ENCODE data around the gene LRRC27.
A peak's percentile ranks its signal among the peaks of the same experiment; 100 is the strongest.

Gene LRRC27

GRCh38 chr10:132339276-132339675 lies 7.3 kb downstream of the LRRC27 start:
- no peak for DNase-seq

GRCh38 chr10:132341017-132341416 lies 9.0 kb downstream of the LRRC27 start:
- DNase-seq = no peak

GRCh38 chr10:132341781-132342180 lies 9.8 kb downstream of the LRRC27 start:
- no peak for DNase-seq

GRCh38 chr10:132342553-132342952 lies 10.6 kb downstream of the LRRC27 start:
- DNase-seq = no peak

GRCh38 chr10:132344386-132344785 lies 12.4 kb downstream of the LRRC27 start:
- DNase-seq = no peak

- no peak for DNase-seq
Measured at GRCh38 chr10:132345345-132345744, 13.4 kb downstream of the LRRC27 start.

GRCh38 chr10:132346806-132347205 lies 14.8 kb downstream of the LRRC27 start:
- DNase-seq = no peak

GRCh38 chr10:132347211-132347930 lies 15.4 kb downstream of the LRRC27 start:
- DNase-seq = no peak

GRCh38 chr10:132347931-132348267 lies 15.9 kb downstream of the LRRC27 start:
- DNase-seq = no peak

GRCh38 chr10:132349766-132350165 lies 17.8 kb downstream of the LRRC27 start:
- DNase-seq = no peak

- no peak for DNase-seq
Measured at GRCh38 chr10:132350391-132350790, 18.4 kb downstream of the LRRC27 start.

- no peak for DNase-seq
Measured at GRCh38 chr10:132350946-132351345, 19.0 kb downstream of the LRRC27 start.

GRCh38 chr10:132351611-132352010 lies 19.6 kb downstream of the LRRC27 start:
- no peak for DNase-seq

- peak; percentile 30 to 78 (median 63) for DNase-seq
Measured at GRCh38 chr10:132352462-132353308, 20.7 kb downstream of the LRRC27 start.

GRCh38 chr10:132353456-132354355 lies 21.7 kb downstream of the LRRC27 start:
- DNase-seq = no peak

- DNase-seq = no peak
Measured at GRCh38 chr10:132354356-132355094, 22.5 kb downstream of the LRRC27 start.

GRCh38 chr10:132355297-132355696 lies 23.3 kb downstream of the LRRC27 start:
- DNase-seq = no peak

GRCh38 chr10:132355754-132356153 lies 23.8 kb downstream of the LRRC27 start:
- DNase-seq = no peak

- no peak for DNase-seq
Measured at GRCh38 chr10:132356621-132357195, 24.7 kb downstream of the LRRC27 start.

- no peak for DNase-seq
Measured at GRCh38 chr10:132357286-132358058, 25.5 kb downstream of the LRRC27 start.

- DNase-seq = no peak
Measured at GRCh38 chr10:132359305-132360040, 27.5 kb downstream of the LRRC27 start.
